T1000 (cell line): ENCODE results near the gene ZNF519.
"Not testable (repeated sequence)": the region's sequence is repeated elsewhere in the genome, so short reads cannot be mapped to it uniquely, and the experiment has no call there.

Source experiments
- DNase-seq: peaks from one replicate; lab custom pipeline; 2025; ENCODE audit warnings: mixed read lengths; lab: John Stamatoyannopoulos, UW

Gene ZNF519

DNA sequence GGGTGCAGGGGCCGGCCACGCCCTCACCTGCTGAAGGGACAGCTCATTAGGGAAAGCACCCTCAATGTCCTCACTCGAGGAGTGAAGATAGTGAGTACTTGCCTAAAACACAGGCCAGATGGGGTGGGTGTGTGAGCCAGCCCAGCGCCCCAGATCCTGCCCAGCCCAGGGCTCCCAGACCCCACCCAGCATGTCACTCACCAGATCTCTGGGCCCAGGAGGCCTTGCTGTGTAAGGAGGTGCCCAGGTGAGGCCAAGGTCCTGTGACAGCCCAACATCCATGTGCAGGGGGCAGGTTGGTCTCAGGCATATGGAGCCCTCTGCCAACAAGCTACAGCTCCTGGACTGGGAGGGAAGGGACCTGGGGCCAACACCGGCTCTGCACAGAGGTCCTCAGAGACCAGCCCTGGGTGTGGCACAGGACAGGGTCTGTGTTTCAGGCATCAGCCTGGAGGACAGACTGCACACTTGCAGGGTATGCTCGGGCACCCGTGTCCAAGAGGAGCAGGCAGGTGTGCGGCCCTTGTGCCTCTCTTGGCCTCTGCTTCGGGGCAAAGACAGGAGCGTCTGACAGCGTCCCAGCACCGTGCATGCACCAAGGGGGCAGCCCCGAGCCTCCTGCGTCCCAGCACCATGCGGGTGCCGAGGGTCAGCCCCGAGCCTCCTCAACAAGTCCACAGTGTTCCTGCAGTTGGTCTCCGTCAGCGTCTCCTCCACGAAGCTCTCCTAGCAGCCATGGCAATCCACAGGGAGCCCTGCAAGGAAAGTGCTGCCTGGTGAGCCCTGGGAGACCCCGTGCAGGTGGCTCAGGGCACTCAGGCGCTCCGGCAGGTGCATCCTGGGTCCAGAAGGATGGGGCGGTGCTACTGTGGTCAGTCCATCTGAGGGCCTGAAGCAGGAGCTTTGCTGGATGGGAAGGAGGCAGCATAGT lies 16.0 kb upstream of the ZNF519 start:
- not testable (repeated sequence) for DNase-seq

DNA sequence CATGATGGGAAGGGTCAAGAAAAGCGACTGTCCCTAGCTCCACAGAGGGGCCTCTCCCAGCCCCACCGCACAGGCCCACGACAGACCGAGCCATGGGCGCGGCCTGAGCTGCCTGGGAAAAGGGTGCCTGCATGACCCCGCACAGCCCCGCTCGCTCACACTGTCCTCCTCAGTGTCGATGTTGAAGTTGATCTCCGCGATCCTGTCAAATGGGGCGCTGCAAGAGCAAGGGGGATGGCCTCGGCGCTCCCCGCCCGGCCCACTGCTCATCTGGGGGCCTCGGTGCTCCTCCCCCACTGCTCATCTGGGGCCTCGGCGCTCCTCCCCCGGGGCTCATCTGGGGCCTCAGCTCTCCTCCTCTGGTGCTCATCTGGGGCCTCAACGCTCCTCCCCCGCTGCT lies 14.5 kb upstream of the ZNF519 start:
- DNase-seq: not testable (repeated sequence)

DNA sequence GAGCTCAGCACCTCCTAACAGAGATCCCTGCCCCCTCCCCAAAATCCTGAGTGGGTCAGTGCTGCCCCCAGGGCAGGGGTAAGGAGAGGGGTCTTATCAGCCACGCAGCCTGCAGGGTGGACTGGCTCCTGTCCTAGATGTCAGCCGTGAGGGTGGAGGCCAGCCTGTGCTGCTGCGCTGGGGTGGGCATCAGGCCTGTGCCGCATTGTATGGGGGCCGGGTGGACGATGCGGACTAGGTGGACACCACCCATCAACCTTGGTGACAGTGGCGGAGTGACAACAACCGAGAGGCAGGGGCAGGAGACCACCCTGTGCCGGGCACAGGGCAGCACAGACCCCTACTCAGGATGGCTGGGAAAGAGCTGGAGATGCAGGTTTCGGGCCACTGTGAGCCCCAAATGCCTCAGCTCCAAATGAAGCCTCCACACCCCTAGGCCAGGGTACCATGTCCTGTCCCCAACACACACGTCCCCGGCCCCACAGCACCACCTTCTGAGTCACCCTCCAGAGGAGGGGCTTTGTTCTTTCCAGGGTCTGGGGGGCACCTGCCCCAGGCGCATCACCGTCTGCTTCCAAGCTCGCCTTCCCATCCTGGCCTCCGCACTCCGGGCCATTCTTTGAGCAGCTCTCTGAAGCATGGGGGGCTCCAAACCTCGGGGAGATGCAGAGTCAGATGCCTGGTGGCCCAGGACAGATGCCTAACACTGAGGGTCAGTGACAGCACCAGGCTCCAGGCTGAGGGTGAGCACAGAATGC lies 13.5 kb upstream of the ZNF519 start:
- DNase-seq: not testable (repeated sequence)

DNA sequence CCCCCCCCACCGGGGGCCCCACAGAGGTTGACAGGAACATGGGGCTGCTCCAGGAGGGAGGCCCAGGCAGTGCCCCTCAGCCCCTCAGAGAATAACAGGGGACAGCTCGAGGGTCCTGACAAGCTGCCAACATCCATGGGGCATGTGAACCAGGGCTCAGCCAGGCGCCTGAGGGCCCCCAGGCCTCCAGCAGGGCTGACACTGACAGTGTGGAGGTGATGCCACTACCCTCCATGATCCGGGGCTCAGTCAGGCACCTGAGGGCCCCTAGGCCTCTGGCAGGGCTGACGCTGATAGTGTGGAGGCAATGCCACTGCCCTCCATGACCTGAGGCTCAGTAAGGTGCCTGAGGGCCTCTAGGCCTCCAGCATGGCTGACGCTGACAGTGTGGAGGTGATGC lies 12.8 kb upstream of the ZNF519 start:
- DNase-seq: not testable (repeated sequence)

DNA sequence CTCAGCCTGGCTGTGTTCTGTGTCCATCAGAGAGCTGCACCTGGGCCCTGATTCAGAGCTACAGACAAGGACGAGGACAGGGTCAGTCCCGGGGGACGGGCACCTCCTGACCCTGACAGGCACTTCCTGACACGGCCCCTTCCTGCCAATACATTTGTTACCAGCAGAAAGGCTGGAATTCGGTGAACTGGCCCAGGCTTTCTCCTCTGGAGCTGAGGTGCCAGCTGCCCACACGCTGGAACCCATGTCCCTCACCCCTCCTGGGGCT lies 12.3 kb upstream of the ZNF519 start:
- no peak for DNase-seq

DNA sequence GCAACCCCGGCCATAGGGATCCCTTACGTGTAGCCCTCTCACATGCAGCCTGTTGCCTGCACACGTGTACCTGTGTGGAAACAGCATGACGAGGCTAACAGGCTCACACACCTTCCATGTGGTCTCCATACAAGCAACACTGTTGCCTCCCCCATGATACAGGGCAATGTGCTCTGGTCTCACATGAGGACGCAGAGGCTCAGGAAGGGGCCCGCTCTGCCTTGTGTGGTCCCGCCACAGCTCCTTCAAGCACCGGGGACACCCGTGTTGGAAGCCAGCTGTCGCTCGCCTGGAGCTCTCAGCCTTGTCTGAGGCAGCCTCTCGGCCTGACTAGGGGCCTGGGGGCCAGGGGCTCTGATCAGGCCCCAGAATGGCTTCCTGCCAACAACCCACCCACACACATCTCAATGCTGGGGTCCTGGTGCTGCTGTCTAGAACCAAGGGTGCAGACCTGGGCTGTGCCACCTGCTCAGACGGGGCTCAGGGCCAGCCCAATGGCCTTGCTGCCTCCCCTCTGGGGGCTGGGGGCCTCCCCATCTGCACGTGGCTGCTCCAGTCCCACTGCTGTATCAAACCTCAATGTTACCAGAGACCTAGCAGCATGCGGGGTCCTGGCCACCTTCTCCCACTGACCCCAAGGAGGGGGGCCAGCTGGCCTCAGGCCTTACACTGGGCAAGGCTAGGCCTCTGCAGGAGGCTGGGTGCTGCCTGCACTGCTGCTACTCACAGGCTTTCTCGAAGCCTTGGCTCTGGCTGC lies 11.8 kb upstream of the ZNF519 start:
- not testable (repeated sequence) for DNase-seq

DNA sequence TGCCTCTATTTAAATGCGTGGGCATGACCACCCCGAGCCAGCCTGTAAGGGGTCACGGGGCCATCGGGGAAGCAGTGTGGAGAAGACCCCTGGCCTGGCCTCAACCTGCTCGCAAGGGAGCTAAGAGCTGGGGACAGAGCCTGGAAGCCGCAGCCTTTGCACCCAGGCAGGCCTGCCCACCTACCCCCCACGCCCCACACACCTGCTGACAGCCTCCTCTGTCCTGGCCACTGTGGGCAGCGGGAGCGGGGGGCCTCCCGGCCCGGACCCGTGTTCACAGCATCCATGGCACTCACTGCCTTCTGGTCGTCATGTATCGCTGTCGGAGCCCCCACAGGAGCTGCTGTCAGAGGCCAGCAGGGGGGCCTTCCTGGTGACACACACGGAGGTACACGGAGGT lies 11.2 kb upstream of the ZNF519 start:
- not testable (repeated sequence) for DNase-seq

DNA sequence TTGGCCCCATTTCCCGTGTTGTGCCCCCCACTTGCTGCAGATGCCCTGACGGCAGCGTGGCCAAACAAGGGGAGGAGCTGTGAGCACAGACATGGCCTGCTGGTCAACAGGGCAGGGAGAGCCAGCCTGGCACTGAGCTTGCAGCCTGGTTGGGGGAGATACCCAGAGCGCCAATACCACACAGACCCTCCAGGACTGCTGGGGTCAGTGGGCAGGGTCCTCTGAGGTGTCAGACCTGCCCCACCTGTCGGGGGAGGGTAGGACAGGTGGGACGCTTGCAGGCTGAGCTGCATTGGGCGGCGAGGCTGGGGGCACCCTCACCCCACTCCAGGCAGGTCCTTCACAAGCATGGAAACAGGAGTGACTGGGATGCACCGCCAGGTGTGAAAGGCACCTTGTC lies 9.9 kb upstream of the ZNF519 start:
- DNase-seq: not testable (repeated sequence)

DNA sequence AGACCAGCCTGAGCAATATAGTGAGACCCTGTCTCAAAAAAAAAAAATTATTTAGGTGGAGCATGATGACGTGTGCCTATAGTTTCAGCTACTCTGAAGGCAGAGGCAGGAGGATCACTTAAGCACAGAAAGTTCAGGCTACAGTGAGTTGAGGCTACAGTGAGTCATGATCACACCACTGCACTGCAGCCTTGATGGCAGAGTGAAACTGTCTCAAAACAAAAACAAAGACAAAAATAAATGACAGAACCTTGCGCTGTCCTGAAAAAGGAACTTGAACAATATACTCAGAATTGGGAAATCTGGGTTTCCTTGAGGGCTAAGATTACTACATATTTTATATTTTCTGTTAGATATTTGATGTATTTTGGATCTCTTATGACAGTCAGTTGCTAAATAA lies 7.3 kb upstream of the ZNF519 start:
- not testable (repeated sequence) for DNase-seq

DNA sequence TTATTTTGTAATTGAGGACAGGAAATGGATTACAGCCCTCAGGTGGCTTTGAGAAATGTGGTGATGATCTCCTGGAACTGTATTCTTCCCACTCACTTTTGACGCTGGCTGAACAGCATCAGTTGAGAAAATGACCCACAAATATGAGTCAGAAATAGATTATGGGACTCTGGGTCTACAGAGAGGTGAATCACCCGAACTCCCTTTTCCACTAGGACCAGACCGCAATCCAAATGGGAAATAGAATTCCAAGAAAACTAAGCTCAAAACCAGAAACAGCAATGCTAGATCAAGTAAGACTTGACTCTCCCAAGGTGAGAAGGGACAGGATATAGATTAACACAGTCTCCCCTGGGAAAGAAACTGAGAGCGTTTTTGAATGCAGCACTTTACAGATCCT lies 5.7 kb upstream of the ZNF519 start:
- DNase-seq: not testable (repeated sequence)

DNA sequence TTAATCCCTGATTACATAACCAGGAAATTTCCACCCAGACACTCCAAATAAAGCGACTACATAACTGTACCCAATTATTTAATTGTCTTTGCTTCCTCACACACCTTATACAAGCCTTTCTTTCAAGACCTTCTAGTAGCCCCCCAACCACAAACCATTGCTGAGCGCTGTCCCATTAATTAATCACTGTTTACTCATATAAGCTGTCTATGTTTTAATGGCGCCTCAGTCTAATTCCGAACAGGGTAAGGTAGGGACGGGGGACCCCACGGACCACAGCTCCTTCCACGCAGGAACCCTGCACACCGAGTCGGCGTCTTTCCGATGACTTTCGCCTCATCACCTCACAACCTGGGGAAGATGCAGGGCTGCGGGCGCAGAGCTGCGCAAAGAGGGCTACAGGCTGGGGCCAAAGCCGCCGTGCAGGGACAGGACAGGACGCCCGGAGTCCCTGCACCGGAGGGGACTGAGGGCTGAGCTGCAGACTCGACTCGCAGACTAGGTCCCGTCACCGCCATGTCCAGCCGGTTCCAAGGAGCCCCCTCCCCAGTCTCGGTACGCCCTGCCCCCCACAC lies 452 bp downstream of the ZNF519 start:
- DNase-seq: not testable (repeated sequence)

DNA sequence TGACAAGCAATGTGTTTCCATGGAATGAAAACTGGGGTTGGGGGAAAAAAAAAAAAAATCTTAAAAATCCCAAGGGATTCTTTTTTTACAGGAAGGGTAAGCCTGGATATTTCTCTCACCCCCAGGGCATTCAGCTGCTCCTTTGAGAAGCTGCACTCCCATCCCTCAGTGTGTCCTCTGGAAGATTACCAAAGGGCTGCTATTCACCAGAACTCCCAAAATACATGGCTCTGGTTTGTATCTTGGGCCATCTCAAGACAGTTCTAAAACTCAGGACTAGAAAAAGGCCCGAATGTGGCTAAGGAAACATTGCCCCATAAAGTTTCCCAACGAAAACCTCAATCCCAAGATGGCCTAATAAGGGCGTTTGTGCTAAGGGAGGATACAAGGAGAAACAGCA lies 1.4 kb downstream of the ZNF519 start:
- DNase-seq: not testable (repeated sequence)

DNA sequence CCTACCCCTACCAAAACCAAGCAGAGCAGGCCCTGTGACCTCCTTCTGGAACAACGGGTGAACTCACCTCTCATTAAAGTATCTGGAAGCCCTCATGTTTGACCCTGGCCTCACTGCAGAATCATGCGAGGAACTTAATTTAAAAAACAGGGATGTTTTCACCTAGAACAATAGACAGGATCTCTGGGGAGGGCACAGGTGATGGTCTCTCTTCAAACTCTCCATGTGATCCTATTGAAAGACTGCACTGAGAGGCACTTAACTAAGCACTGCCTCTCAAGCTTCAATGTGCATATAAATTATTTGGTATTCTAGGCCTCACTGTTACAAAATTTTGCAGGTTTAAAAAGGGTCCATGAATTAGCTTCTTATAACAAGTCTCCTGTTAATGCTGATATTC lies 7.5 kb downstream of the ZNF519 start:
- DNase-seq: no peak

DNA sequence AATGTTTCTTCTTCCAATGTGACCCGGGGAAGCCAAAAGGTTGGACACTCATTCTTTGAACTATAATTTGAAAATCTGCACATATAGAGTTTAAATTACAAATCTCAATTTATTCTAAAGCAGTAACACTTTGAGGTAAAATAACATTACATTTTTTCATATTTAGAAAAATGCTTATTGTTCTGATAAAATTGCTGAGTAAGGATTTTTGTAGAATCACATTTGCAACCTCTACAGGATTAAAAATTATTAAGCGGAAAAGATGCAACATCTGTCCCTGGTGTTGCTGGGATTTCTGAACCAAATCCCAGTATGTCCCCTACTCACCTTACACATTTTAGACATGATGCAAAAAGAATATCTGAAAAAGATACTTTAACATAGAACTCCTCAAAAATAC lies 10.1 kb downstream of the ZNF519 start:
- no peak for DNase-seq

DNA sequence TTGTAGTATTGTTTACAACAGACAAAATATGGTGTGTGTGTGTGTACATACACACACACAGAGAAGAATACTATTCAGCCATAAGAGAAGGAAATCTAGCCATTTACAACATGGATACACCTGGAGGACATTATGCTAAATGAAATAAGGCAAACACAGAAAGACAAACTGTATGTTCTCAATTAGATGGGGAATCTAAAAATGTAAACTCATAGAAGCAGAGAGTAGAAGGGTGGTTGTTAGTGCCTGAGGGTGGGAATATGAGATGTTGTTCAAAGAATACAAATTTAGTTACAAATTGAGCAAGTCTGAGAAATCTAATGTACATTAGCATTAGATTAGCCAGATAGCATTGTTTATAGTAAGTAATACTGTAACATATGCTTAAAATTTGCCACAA lies 11.3 kb downstream of the ZNF519 start:
- DNase-seq: no peak

DNA sequence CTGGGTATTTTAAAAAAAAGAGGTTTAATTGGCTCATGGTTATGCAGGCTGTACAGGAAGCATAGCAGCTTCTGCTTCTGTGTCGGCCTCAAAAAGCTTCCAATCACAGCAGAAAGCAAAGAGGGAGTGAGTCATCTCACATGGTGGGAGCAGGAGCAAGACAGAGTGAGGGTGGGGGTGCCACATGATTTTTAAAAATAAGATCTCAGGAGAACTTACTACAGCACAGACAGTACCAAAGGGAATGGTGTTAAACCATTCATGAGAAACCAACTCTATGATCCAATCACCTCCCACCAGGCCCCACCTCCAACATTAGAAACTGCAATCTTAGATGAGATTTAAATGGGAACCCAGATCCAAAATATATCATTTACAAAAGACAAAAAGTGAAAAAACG lies 14.6 kb downstream of the ZNF519 start:
- DNase-seq: no peak

DNA sequence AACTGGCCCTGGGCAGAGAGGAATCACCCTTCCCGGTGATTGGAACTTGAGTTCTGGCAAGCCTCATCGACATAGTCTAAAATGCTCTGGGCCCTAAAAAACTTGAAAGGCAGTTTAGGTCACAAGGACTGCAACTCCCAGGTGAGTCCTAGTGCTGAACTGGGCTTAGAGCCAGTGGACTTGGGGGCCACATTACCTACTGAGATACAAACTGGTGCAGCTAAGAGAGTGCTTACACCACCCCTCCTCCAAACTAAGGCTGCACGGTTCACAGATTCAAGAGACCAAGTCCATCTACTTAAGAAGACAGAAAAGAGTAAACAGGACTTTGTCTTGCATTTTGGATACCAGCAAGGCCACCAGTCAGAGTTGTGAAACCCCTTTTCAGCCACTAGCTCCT lies 25.3 kb downstream of the ZNF519 start:
- no peak for DNase-seq

DNA sequence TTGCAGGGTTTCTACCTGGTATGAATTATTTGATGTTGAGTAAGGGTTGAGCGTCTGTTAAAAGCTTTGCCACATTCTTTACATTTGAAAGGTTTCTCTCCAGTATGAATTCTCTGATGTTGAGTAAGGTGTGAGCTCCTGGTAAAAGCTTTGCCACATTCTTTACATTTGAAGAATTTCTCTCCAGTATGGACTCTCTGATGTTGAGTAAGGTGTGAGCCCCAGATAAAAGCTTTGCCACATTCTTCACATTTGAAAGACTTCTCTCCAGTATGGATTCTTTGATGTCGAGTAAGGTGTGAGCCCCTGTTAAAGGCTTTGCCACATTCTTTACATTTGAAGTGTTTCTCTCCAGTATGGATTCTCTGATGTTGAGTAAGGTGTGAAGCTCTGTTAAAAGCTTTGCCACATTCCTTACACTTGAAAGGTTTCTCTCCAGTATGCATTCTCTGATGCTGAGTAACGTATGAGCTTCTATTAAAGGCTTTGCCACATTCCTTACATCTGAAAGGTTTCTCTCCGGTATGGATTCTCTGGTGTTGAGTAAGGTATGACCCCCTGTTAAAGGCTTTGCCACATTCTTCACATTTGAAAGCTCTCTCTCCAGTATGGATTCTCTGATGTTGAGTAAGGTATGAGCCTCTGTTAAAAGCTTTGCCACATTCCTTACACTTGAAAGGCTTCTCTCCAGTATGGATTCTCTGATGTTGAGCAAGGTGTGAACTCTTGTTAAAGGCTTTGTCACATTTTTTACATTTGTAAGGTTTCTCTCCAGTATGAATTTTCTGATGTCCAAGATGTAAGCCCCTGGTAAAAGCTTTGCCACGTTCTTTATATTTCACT lies 27.1 kb downstream of the ZNF519 start:
- no peak for DNase-seq

DNA sequence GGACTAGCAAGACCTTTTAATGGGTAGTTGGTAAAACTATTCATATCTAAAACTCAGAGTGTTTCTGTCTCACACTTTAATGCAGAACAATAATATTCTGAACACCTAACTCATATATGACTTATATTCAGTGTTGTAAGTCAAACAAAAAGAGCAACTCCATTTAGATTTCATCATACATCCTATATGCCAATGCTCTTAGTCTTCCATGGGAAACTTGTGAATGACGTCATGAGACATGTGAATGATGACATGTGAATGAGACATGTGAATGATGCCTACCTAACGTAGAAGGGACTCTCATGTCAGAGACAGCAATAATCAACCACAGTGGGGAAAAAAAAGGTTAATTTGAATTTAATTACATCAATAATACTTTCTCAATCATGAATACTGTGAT lies 28.0 kb downstream of the ZNF519 start:
- no peak for DNase-seq

DNA sequence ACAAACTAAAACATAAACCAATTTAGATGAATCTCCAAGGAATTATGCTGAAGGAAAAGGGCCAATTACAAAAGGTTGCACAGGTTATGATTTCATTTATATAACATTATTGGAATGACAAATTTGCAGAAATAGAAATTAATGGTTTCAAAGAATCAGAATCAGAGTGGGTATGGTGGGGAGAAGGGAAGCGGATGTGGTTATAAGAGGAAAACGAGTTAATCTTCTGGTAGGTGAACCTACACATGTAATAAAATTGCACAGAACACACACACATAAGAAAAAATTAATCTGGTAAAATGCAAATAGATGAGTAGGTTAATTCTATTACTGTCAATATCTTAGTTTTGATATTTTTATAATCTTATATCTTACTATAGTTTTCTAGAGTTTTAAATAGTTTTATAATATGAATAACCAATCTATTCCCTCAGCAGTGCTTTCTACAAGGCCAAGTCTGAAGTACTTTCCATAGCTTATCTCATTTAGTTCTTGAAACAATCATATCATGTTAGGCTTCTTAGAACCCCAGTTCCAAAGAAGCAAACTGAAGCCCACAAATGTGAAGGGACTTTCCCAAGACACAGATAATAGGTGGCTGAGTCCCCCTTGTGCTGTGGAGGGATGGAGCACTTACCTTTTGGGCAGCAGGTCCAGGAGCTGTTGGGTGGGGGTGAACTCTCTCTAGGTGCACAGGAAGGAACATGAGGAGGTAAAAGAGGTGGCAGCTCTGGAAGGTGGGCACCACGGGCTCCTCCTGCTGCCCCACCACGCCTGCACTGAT lies 31.5 kb downstream of the ZNF519 start:
- DNase-seq: no peak

DNA sequence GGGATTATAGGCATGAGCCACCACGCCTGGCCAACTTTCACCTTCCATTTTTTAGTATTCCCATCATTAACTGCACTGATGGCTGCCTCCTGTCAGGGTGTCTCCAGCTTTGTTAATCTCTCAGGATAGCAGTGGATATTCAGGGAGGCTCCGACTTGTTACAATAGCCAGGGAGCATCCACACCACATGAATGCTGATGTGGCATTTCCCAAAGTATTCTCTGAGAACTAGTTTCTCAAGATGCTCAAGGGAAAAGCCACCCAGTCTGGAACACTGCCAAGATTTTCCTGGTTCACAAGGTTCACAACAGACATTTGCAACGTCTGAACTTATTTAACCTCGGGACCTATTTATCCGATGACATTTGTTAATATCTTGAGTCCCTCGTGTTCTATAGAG lies 33.8 kb downstream of the ZNF519 start:
- DNase-seq: no peak
